Activated B cell treated with CpG ODN at 0.5 μM for 24 hours (primary cell): ENCODE results near the gene SLC13A3. TPM values are rescaled to one million over a fixed set of nuclear protein-coding genes. Genes with fewer than 3 reads are reported as not detected.

ENCODE experiments used
- ATAC-seq: fragments of 200-7000 bp; cut with Tn5 transposase; one replicate; pipeline ENCODE4 v1.10.0; 2021; ENCODE audit warnings: low read depth, mild to moderate bottlenecking, moderate library complexity
- CTCF ChIA-PET: fragments of 350-600 bp; sonication (Branson Sonifier 250); formaldehyde crosslinking; loops from one replicate; lab custom pipeline; 2021; ENCODE audit warnings: antibody characterized with exemption; lab: Charles Lee
- POLR2A ChIA-PET: fragments of 350-600 bp; sonication (Branson Sonifier 250); formaldehyde crosslinking; loops from one replicate; lab custom pipeline; 2021; ENCODE audit warnings: antibody characterized with exemption; lab: Charles Lee
- DNase-seq: peaks from one replicate; pipeline ENCODE4 v3.0.0; 2022
- H3K27ac Mint-ChIP-seq: one replicate; pipeline ENCODE4 v1.8.0; 2020; ENCODE audit warnings: mixed read lengths
- H3K27me3 Mint-ChIP-seq: one replicate; pipeline ENCODE4 v1.8.0; 2021; ENCODE audit warnings: mixed read lengths
- H3K36me3 Mint-ChIP-seq: one replicate; pipeline ENCODE4 v1.8.0; 2021; ENCODE audit warnings: low read depth, mixed read lengths
- H3K4me1 Mint-ChIP-seq: one replicate; pipeline ENCODE4 v1.8.0; 2021; ENCODE audit warnings: mixed read lengths
- H3K4me3 Mint-ChIP-seq: one replicate; pipeline ENCODE4 v1.8.0; 2020; ENCODE audit warnings: mild to moderate bottlenecking, mixed read lengths
- H3K9me3 Mint-ChIP-seq: one replicate; pipeline ENCODE4 v1.8.0; 2020; ENCODE audit warnings: mixed read lengths
- CTCF ChIP-seq: fragments of 200-600 bp; IDR thresholded peaks from one replicate; pipeline ENCODE4 v1.8.0; 2022; ENCODE audit warnings: antibody characterized with exemption, mild to moderate bottlenecking
- intact Hi-C: fragments of 100-400 bp; cut with micrococcal nuclease; formaldehyde crosslinking; loops from one replicate; pipeline ENCODE4 v1.15.1; 2024
- total RNA-seq: library from RNA; stranded (reverse); gene quantifications from 2 replicates; pipeline ENCODE4 v1.2.3, GENCODE V29; 2022

The SLC13A3 gene
- total RNA-seq, 1 donor from 2014 or later = 0.47 TPM

- CTCF ChIA-PET = no interaction called here
- intact Hi-C loops = no loop called here
Measured at GRCh38 chr20:46629341-46629740, 21.9 kb downstream of the SLC13A3 start.

GRCh38 chr20:46627234-46627633, 24.0 kb downstream of the SLC13A3 start:
- POLR2A ChIA-PET = no interaction called here
- ATAC-seq (no peak), DNase-seq (no peak)
- CTCF ChIA-PET = no interaction called here
- no peak for TF ChIP-seq CTCF
- H3K36me3 Mint-ChIP-seq = peaks cover 2% of the 10 kb centered on the region
- H3K4me3 Mint-ChIP-seq = no peak overlapping the region
- intact Hi-C loops = no loop called here
- no peaks in the 10 kb centered on the region for H3K4me1 Mint-ChIP-seq
- H3K9me3 Mint-ChIP-seq = peaks cover 19% of the 10 kb centered on the region
- peaks cover 28% of the 10 kb centered on the region for H3K27me3 Mint-ChIP-seq
- H3K27ac Mint-ChIP-seq = no peak overlapping the region

More at GRCh38 chr20:46629341-46629740, 21.9 kb downstream of the SLC13A3 start:
- DNase-seq = no peak
- H3K4me3 Mint-ChIP-seq = no peak overlapping the region
- POLR2A ChIA-PET = no interaction called here
- H3K27me3 Mint-ChIP-seq = peaks cover 29% of the 10 kb centered on the region
- ATAC-seq = no peak
- H3K4me1 Mint-ChIP-seq = no peaks in the 10 kb centered on the region
- no peaks in the 10 kb centered on the region for H3K36me3 Mint-ChIP-seq
- peaks cover 9% of the 10 kb centered on the region for H3K9me3 Mint-ChIP-seq
- H3K27ac Mint-ChIP-seq = no peak overlapping the region
- TF ChIP-seq CTCF = no peak

GRCh38 chr20:46626758-46627157, 24.5 kb downstream of the SLC13A3 start:
- peaks cover 2% of the 10 kb centered on the region for H3K36me3 Mint-ChIP-seq
- ATAC-seq (no peak), DNase-seq (no peak)
- ChIA-PET CTCF (no interaction called here), POLR2A (no interaction called here)
- no peaks in the 10 kb centered on the region for H3K4me1 Mint-ChIP-seq
- H3K27me3 Mint-ChIP-seq = peaks cover 28% of the 10 kb centered on the region
- TF ChIP-seq CTCF = no peak
- no peak overlapping the region for H3K27ac Mint-ChIP-seq
- intact Hi-C loops = no loop called here
- H3K9me3 Mint-ChIP-seq = peaks cover 19% of the 10 kb centered on the region
- H3K4me3 Mint-ChIP-seq = no peak overlapping the region

- POLR2A ChIA-PET = no interaction called here
- Mint-ChIP-seq H3K4me1 (no peaks in the 10 kb centered on the region), H3K27me3 (peaks cover 24% of the 10 kb centered on the region), H3K36me3 (peaks cover 2% of the 10 kb centered on the region), H3K9me3 (peaks cover 19% of the 10 kb centered on the region), H3K4me3 (no peak overlapping the region), H3K27ac (no peak overlapping the region)
- ATAC-seq = no peak
- CTCF ChIA-PET = no interaction called here
- no peak for DNase-seq
- intact Hi-C loops = no loop called here
- no peak for TF ChIP-seq CTCF
Measured at GRCh38 chr20:46625875-46626373, 25.3 kb downstream of the SLC13A3 start.

GRCh38 chr20:46624946-46625345, 26.3 kb downstream of the SLC13A3 start:
- no peak overlapping the region for H3K4me3 Mint-ChIP-seq
- peaks cover 2% of the 10 kb centered on the region for H3K36me3 Mint-ChIP-seq
- ATAC-seq (no peak), DNase-seq (no peak)
- H3K27ac Mint-ChIP-seq = no peak overlapping the region
- peaks cover 21% of the 10 kb centered on the region for H3K27me3 Mint-ChIP-seq
- ChIA-PET POLR2A (no interaction called here), CTCF (no interaction called here)
- TF ChIP-seq CTCF = no peak
- intact Hi-C loops = no loop called here
- peaks cover 16% of the 10 kb centered on the region for H3K9me3 Mint-ChIP-seq
- no peaks in the 10 kb centered on the region for H3K4me1 Mint-ChIP-seq
